ENCODE data around the gene GJA10.

- TF ChIP-seq CTCF (conservative IDR thresholded peaks at IDR 0.05; ENCODE audit: low read length) (no peak), EZH2phosphoT487 (IDR thresholded peaks at IDR 0.05; ENCODE audit: borderline replicate concordance, low read depth, low read length) (no peak)
Measured at GRCh38 chr6:89938014-89938413, 43.7 kb downstream of the GJA10 start.
